GM12878 (cell line): ENCODE data around the gene NPBWR2. TPM values are rescaled to one million over a fixed set of nuclear protein-coding genes. Genes with fewer than 3 reads are reported as not detected.

Source experiments
- ATAC-seq: fragments of 200-7000 bp; cut with Tn5 transposase; 3 replicates; pipeline ENCODE4 v1.9.1; 2020; ENCODE audit warnings: mild to moderate bottlenecking, moderate library complexity
- BruUV-seq: library from RNA; stranded (reverse); fragments of 400-500 nt; replicated peaks from 2 replicates; lab custom pipeline; 2021; lab: Mats Ljungman, UMichigan
- CTCF ChIA-PET: fragments of 300-600 bp; sonication (Branson Sonifier 250); formaldehyde crosslinking; extraction: SDS; loops from one replicate; lab custom pipeline; 2021; ENCODE audit warnings: inconsistent platforms; lab: Yijun Ruan, JAX
- POLR2A ChIA-PET: fragments of 350-600 bp; formaldehyde crosslinking; extraction: SDS; loops from one replicate; lab custom pipeline; 2021; ENCODE audit warnings: inconsistent platforms; lab: Charles Lee
- RAD21 ChIA-PET: fragments of 300-600 bp; sonication (Branson Sonifier 250); formaldehyde crosslinking; loops from one replicate; lab custom pipeline; 2023; ENCODE audit warnings: antibody characterized with exemption; ENCODE audit not compliant: unreplicated experiment; lab: Charles Lee
- SMC1A ChIA-PET: fragments of 300-600 bp; sonication (Branson Sonifier 250); formaldehyde crosslinking; loops from one replicate; lab custom pipeline; 2023; ENCODE audit not compliant: unreplicated experiment, uncharacterized antibody; lab: Charles Lee
- DNase-seq: peaks from one replicate; pipeline ENCODE4 v3.0.0-alpha.2; 2011; ENCODE audit warnings: low read depth, low spot score
- FAIRE-seq: peaks from 3 replicates; lab custom pipeline; 2011; peaks lifted over from hg19 to GRCh38; lab: Jason Lieb, UNC
- H2AFZ ChIP-seq: 2 replicates; pipeline ENCODE4 v1.6.0; 2011; ENCODE audit warnings: low read depth, low read length, control low read depth; ENCODE audit not compliant: control insufficient read depth
- H3K27ac ChIP-seq: 2 replicates; pipeline ENCODE4 v1.5.1; 2011; ENCODE audit warnings: control low read depth; ENCODE audit not compliant: control insufficient read depth, insufficient read depth
- H3K27me3 ChIP-seq, 2 experiments: replicated peaks in 1 of 2; 2 replicates each; pipeline versions ENCODE4 v1.6.0 to v1.6.1; 2011; ENCODE audit warnings: low read length in 1 of 2; ENCODE audit not compliant: control insufficient read depth in 2 of 2, insufficient read depth in 2 of 2
- H3K36me3 ChIP-seq, 2 experiments: 2 replicates each; pipeline ENCODE4 v1.5.1; 2011; ENCODE audit warnings: low read length in 1 of 2; ENCODE audit not compliant: control insufficient read depth in 2 of 2, insufficient read depth in 2 of 2
- H3K4me1 ChIP-seq: 2 replicates; pipeline ENCODE4 v1.6.1; 2011; ENCODE audit warnings: mild to moderate bottlenecking, low read length, moderate library complexity, mixed read lengths; ENCODE audit not compliant: control insufficient read depth, insufficient read depth
- H3K4me2 ChIP-seq: 2 replicates; pipeline ENCODE4 v1.6.0; 2011; ENCODE audit warnings: control low read depth; ENCODE audit not compliant: control insufficient read depth, insufficient read depth
- H3K4me3 ChIP-seq: fragments of 200-600 bp; sonication (generic); 2 replicates; pipeline ENCODE4 v1.5.1; 2016
- H3K79me2 ChIP-seq: 2 replicates; pipeline ENCODE4 v1.6.0; 2011; ENCODE audit warnings: low read length; ENCODE audit not compliant: control insufficient read depth, insufficient read depth
- H3K9ac ChIP-seq: 2 replicates; pipeline ENCODE4 v1.8.0; 2011; ENCODE audit warnings: low read length, control low read depth, mixed read lengths; ENCODE audit not compliant: control insufficient read depth, insufficient read depth
- H3K9me3 ChIP-seq: replicated peaks from 3 replicates; pipeline ENCODE4 v1.5.1; 2011; ENCODE audit warnings: mild to moderate bottlenecking, low read length; ENCODE audit not compliant: control insufficient read depth, insufficient read depth
- H4K20me1 ChIP-seq: 2 replicates; pipeline ENCODE4 v1.6.0; 2011; ENCODE audit not compliant: control insufficient read depth, insufficient read depth
- HDGF ChIP-seq: fragments of 450-650 bp; IDR thresholded peaks from 2 replicates; pipeline ENCODE4 v1.6.1; 2016; ENCODE audit warnings: antibody characterized with exemption
- IKZF2 ChIP-seq, 2 experiments: fragments of 450-650 bp; IDR thresholded peaks; 2 replicates each; pipeline ENCODE4 v1.6.1; 2017; ENCODE audit warnings: mild to moderate bottlenecking in 2 of 2, moderate library complexity in 2 of 2
- NKRF ChIP-seq: fragments of 450-650 bp; conservative IDR thresholded peaks from 2 replicates; pipeline ENCODE4 v1.6.1; 2017; ENCODE audit warnings: mild to moderate bottlenecking, moderate library complexity
- USF2 ChIP-seq: IDR thresholded peaks from 2 replicates; pipeline ENCODE4 v1.6.1; 2011; ENCODE audit warnings: low read depth, low read length, improper control_type of control experiment, borderline replicate concordance
- ZNF622 ChIP-seq: fragments of 450-650 bp; IDR thresholded peaks from 2 replicates; pipeline ENCODE4 v1.6.1; 2017; ENCODE audit warnings: mild to moderate bottlenecking, inconsistent platforms
- WGBS: methylation state at CpG from one replicate; pipeline ENCODE4 v1.1.6; 2016; ENCODE audit warnings: low lambda C conversion rate; ENCODE audit not compliant: insufficient replicate concordance, insufficient coverage; ENCODE audit errors: missing lambda C conversion rate; 5-methylcytosine and 5-hydroxymethylcytosine counted together
- in situ Hi-C: fragments of 300-500 bp; cut with MboI; formaldehyde crosslinking; loops from 9 replicates; pipeline ENCODE4 v1.14.3; 2018; ENCODE audit warnings: mixed read lengths
- intact Hi-C: fragments of 100-400 bp; cut with micrococcal nuclease; formaldehyde crosslinking; loops from one replicate; pipeline ENCODE4 v1.14.2; 2022; ENCODE audit not compliant: unreplicated experiment
- polyA plus RNA-seq, 11 experiments: library from polyadenylated mRNA; depleted of rRNA in 4 of 11; unstranded in 6 of 11; stranded (reverse) in 5 of 11; fragments of >200 nt; fragmentation: Nextera tagmentation in 4 of 11; fragmentation: Illumina TruSeq in 1 of 11; extraction: Ambion mirVana in 4 of 11; extraction: Trizol in 1 of 11; gene quantifications; 1 replicate in 1 of 11; 2 replicates in 10 of 11; pipeline versions ENCODE4 v1.2.1 to v1.2.3, GENCODE V29; 2011 to 2016; ENCODE audit warnings: inconsistent platforms in 2 of 11, missing spikeins in 2 of 11, low read depth in 1 of 11
- total RNA-seq, 4 experiments: library from RNA; depleted of rRNA in 3 of 4; stranded (reverse); fragments of >200 nt in 3 of 4; fragmentation: Illumina TruSeq in 1 of 4; extraction: Trizol in 1 of 4; gene quantifications; 2 replicates each; pipeline versions ENCODE4 v1.2.1 to v1.2.3, GENCODE V29; 2013 to 2021
- TF ChIP-seq, protein P1 (sequence below): IDR thresholded peaks from 2 replicates; pipeline ENCODE4 v1.6.1; 2011; ENCODE audit warnings: borderline replicate concordance, low read depth, mild to moderate bottlenecking, moderate library complexity, low read length; ENCODE audit not compliant: insufficient read depth, poor library complexity, severe bottlenecking
- TF ChIP-seq, protein P2 (sequence below): fragments of 450-650 bp; IDR thresholded peaks from 2 replicates; pipeline ENCODE4 v1.6.1; 2017; ENCODE audit warnings: antibody characterized with exemption, mild to moderate bottlenecking, moderate library complexity
- TF ChIP-seq, protein P3 (sequence below): fragments of 450-650 bp; IDR thresholded peaks from 2 replicates; pipeline ENCODE4 v1.6.1; 2018; ENCODE audit warnings: mild to moderate bottlenecking, low read depth, moderate library complexity; ENCODE audit not compliant: partially characterized antibody

The NPBWR2 gene
- total and polyA plus RNA-seq, 10 of the 15 experiments (the other 5 are each of a cell fraction or from before 2014, with no cell fraction given), result not detected

DNA sequence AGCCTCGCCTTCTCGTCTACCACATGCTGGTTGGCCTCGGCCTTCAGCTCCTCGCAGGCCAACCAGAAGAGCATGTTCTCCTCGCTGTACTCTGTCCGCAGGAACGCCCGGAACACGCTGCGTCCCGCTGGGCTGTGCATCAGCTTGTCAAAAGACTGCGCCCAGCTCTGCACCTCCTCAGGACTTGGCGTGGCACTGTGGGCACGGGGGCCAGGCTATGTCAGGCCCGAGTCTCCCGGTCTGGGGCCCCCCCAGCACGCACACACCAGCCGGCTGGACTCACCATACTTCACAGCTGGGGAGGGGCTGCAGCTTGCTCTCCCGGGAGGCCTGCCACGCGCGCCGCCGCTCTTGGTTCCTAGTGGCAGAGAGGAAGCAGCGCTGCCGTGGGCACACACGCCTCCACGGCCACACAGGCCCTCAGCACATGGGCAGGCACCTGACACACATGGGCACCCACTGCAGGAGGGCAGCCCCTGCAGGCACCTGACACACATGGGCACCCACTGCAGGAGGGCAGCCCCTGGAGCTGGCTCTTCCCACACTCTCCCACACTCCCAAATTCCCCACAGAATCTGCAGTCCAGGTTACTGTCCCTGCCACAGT lies 33.1 kb downstream of the NPBWR2 start:
- ATAC-seq (no peak), DNase-seq (no peak), FAIRE-seq (no peak)
- peaks cover 30% of the 10 kb centered on the region for H3K79me2 ChIP-seq
- RAD21 ChIA-PET, result no interaction called here
- no peak overlapping the region for H2AFZ ChIP-seq
- intact Hi-C loops (no loop called here), in situ Hi-C loops (no loop called here)
- CTCF ChIA-PET, result interaction anchor here (0.8 to 2.8 kb wide), 3 partner anchors 10 to 46 kb away, joined by 3 to 7 read pairs (median 4); no protein-coding TSS in a partner anchor
- peaks cover 15% of the 10 kb centered on the region; the same call in 1 of the 2 replicates for H3K4me1 ChIP-seq
- H3K27ac ChIP-seq, result no peak overlapping the region
- H3K4me3 ChIP-seq, result no peak overlapping the region
- BruUV-seq, result no TSS peak
- H3K27me3 ChIP-seq, result no peaks in the 10 kb centered on the region
- POLR2A ChIA-PET, result interaction anchor here (2.4 kb wide), 1 partner anchor 12 kb away, joined by 6 read pairs; the partner anchor contains the start of gene TCEA2
- no peaks in the 10 kb centered on the region for H3K9me3 ChIP-seq
- no peak overlapping the region for H3K4me2 ChIP-seq
- H3K9ac ChIP-seq, result no peak overlapping the region
- peaks cover 3 to 22% of the 10 kb centered on the region in 2 experiments for H3K36me3 ChIP-seq
- SMC1A ChIA-PET, result no interaction called here
- WGBS, result 77% methylated on average over 28 of the region's 28 CpGs
- no peaks in the 10 kb centered on the region for H4K20me1 ChIP-seq
- TF ChIP-seq HDGF (no peak), IKZF2 (IDR thresholded peaks at IDR 0.05) (no peak), NKRF (no peak), ZNF622 (no peak), USF2 (no peak)
- TF ChIP-seq, protein P1, sequence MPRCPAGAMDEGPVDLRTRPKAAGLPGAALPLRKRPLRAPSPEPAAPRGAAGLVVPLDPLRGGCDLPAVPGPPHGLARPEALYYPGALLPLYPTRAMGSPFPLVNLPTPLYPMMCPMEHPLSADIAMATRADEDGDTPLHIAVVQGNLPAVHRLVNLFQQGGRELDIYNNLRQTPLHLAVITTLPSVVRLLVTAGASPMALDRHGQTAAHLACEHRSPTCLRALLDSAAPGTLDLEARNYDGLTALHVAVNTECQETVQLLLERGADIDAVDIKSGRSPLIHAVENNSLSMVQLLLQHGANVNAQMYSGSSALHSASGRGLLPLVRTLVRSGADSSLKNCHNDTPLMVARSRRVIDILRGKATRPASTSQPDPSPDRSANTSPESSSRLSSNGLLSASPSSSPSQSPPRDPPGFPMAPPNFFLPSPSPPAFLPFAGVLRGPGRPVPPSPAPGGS, result no peak
- TF ChIP-seq, protein P2, sequence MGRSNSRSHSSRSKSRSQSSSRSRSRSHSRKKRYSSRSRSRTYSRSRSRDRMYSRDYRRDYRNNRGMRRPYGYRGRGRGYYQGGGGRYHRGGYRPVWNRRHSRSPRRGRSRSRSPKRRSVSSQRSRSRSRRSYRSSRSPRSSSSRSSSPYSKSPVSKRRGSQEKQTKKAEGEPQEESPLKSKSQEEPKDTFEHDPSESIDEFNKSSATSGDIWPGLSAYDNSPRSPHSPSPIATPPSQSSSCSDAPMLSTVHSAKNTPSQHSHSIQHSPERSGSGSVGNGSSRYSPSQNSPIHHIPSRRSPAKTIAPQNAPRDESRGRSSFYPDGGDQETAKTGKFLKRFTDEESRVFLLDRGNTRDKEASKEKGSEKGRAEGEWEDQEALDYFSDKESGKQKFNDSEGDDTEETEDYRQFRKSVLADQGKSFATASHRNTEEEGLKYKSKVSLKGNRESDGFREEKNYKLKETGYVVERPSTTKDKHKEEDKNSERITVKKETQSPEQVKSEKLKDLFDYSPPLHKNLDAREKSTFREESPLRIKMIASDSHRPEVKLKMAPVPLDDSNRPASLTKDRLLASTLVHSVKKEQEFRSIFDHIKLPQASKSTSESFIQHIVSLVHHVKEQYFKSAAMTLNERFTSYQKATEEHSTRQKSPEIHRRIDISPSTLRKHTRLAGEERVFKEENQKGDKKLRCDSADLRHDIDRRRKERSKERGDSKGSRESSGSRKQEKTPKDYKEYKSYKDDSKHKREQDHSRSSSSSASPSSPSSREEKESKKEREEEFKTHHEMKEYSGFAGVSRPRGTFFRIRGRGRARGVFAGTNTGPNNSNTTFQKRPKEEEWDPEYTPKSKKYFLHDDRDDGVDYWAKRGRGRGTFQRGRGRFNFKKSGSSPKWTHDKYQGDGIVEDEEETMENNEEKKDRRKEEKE, result no peak
- TF ChIP-seq, protein P3, sequence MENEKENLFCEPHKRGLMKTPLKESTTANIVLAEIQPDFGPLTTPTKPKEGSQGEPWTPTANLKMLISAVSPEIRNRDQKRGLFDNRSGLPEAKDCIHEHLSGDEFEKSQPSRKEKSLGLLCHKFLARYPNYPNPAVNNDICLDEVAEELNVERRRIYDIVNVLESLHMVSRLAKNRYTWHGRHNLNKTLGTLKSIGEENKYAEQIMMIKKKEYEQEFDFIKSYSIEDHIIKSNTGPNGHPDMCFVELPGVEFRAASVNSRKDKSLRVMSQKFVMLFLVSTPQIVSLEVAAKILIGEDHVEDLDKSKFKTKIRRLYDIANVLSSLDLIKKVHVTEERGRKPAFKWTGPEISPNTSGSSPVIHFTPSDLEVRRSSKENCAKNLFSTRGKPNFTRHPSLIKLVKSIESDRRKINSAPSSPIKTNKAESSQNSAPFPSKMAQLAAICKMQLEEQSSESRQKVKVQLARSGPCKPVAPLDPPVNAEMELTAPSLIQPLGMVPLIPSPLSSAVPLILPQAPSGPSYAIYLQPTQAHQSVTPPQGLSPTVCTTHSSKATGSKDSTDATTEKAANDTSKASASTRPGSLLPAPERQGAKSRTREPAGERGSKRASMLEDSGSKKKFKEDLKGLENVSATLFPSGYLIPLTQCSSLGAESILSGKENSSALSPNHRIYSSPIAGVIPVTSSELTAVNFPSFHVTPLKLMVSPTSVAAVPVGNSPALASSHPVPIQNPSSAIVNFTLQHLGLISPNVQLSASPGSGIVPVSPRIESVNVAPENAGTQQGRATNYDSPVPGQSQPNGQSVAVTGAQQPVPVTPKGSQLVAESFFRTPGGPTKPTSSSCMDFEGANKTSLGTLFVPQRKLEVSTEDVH, result no peak
